ENCODE data around the gene NR2E1. TPM values are rescaled to one million over a fixed set of nuclear protein-coding genes. Genes with fewer than 3 reads are reported as not detected.

Gene NR2E1
- total RNA-seq, 4 donors from 2014 or later = not detected

DNA sequence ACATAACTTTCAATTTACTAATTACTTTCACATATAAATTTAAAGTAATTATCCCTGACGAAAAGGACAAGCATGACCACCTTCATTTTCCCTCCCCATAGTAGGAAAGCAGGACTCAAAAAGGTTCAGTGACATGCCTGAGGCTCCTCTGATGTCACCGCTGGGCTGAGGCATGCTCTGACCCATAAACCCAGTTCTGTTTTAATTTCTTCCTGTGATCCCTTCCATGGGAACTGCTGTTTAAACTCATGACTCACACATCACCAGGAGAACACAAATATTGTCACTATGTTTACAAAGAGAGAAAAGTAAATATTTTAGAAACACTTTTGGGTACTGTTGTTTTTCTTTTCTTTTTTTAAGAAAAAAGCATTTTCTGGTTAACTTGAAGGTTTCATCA is 38.0 kb upstream of the NR2E1 start:
- TF ChIP-seq POLR2A (IDR thresholded peaks at IDR 0.05) (no peak), POLR2AphosphoS5 (IDR thresholded peaks at IDR 0.05) (no peak), EP300 (IDR thresholded peaks at IDR 0.05; ENCODE audit: low read depth) (no peak)
- TF ChIP-seq, protein P1, sequence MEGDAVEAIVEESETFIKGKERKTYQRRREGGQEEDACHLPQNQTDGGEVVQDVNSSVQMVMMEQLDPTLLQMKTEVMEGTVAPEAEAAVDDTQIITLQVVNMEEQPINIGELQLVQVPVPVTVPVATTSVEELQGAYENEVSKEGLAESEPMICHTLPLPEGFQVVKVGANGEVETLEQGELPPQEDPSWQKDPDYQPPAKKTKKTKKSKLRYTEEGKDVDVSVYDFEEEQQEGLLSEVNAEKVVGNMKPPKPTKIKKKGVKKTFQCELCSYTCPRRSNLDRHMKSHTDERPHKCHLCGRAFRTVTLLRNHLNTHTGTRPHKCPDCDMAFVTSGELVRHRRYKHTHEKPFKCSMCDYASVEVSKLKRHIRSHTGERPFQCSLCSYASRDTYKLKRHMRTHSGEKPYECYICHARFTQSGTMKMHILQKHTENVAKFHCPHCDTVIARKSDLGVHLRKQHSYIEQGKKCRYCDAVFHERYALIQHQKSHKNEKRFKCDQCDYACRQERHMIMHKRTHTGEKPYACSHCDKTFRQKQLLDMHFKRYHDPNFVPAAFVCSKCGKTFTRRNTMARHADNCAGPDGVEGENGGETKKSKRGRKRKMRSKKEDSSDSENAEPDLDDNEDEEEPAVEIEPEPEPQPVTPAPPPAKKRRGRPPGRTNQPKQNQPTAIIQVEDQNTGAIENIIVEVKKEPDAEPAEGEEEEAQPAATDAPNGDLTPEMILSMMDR (IDR thresholded peaks at IDR 0.05) = no peak
- Histone ChIP-seq H3K4me3 (no peak overlapping the region), H3K27ac (no peak overlapping the region), H3K4me1 (no peaks in the 10 kb centered on the region), H3K9me3 (no peaks in the 10 kb centered on the region), H3K27me3 (peaks cover 99% of the 10 kb centered on the region), H3K36me3 (no peaks in the 10 kb centered on the region)
- in situ Hi-C loops (cut with MboI; ENCODE audit: low pct_ligation_motif_present in 1 of 4, low pct_unique_long_range_greater_than_20kb in 1 of 4, low sequenced_read_pairs in 3 of 4) = no loop called here
- 34 to 44% methylated on average over 2 of the region's 2 CpGs for WGBS, 2 donors (ENCODE audit: low coverage in 1 of 2)
- intact Hi-C loops (cut with DNase I; ENCODE audit: low total_unique reads) = no loop called here
- no peak for DNase-seq

DNA sequence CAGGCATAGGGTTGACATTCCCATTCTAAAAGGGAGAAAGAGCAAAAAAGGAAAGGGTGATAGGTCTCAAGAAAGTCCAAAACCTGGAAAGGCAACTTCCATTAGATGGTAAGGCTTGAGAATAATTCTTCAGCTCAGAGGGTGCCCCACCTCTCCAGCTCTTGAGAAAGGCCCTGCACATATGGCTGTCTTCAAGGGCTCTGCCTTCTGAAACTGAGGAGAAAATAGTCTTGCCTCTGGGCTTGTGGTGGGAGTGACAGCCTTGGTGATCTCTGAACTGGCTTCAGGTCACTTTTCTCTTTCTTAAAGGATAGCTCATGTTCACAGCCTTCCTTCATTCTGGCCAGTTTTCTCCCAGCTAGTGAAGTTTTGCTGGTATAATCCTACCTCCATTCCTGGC is 35.6 kb upstream of the NR2E1 start:
- no peak for TF ChIP-seq POLR2A (IDR thresholded peaks at IDR 0.05)
- TF ChIP-seq, protein P1 (IDR thresholded peaks at IDR 0.05) = no peak
- no peak for TF ChIP-seq EP300 (IDR thresholded peaks at IDR 0.05; ENCODE audit: low read depth)
- no peak for TF ChIP-seq POLR2AphosphoS5 (IDR thresholded peaks at IDR 0.05)
- intact Hi-C loops (cut with DNase I; ENCODE audit: low total_unique reads) (no loop called here), in situ Hi-C loops (cut with MboI; ENCODE audit: low pct_ligation_motif_present in 1 of 4, low pct_unique_long_range_greater_than_20kb in 1 of 4, low sequenced_read_pairs in 3 of 4) (no loop called here)
- Histone ChIP-seq H3K27ac (no peak overlapping the region), H3K4me3 (no peak overlapping the region), H3K27me3 (peaks cover 97% of the 10 kb centered on the region), H3K36me3 (no peaks in the 10 kb centered on the region), H3K9me3 (no peaks in the 10 kb centered on the region), H3K4me1 (peaks cover 5 to 15% (median 11%) of the 10 kb centered on the region in 4 donors)
- DNase-seq = no peak

DNA sequence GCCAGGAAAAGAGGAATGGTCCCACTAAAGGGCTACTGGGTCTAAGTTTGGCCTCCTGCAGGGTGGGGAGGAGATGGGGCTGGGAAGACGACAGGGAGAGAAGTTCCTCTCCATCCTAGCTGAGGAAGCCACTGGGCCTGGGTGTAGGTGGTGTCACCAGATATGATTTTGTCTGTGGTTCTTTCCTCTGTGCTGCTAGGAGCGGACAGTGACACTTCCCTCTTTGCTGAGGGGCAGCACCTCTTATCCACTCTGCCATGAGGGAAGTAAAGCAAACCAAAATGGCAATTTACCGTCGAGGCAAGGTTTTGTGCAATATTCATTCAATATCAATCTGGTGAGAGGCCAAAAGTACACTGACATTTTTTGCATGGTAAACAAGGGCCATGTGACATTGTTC is 33.0 kb upstream of the NR2E1 start:
- intact Hi-C loops (cut with DNase I; ENCODE audit: low total_unique reads) = no loop called here
- H3K36me3 ChIP-seq = no peaks in the 10 kb centered on the region
- H3K9me3 ChIP-seq = no peaks in the 10 kb centered on the region
- H3K27ac ChIP-seq = no peak overlapping the region
- no peak overlapping the region for H3K4me3 ChIP-seq
- WGBS, 2 donors (ENCODE audit: low coverage in 1 of 2) = 49 to 60% methylated on average over 1 to 4 of the region's 4 CpGs
- peaks cover 97% of the 10 kb centered on the region for H3K27me3 ChIP-seq
- no peak for TF ChIP-seq POLR2AphosphoS5 (IDR thresholded peaks at IDR 0.05)
- no peak for TF ChIP-seq POLR2A (IDR thresholded peaks at IDR 0.05)
- TF ChIP-seq EP300 (IDR thresholded peaks at IDR 0.05; ENCODE audit: low read depth) = no peak
- TF ChIP-seq, protein P1 (IDR thresholded peaks at IDR 0.05) = no peak
- peaks cover 5 to 15% (median 11%) of the 10 kb centered on the region in 4 donors for H3K4me1 ChIP-seq
- no peak for DNase-seq
- in situ Hi-C loops (cut with MboI; ENCODE audit: low pct_ligation_motif_present in 1 of 4, low pct_unique_long_range_greater_than_20kb in 1 of 4, low sequenced_read_pairs in 3 of 4) = no loop called here

DNA sequence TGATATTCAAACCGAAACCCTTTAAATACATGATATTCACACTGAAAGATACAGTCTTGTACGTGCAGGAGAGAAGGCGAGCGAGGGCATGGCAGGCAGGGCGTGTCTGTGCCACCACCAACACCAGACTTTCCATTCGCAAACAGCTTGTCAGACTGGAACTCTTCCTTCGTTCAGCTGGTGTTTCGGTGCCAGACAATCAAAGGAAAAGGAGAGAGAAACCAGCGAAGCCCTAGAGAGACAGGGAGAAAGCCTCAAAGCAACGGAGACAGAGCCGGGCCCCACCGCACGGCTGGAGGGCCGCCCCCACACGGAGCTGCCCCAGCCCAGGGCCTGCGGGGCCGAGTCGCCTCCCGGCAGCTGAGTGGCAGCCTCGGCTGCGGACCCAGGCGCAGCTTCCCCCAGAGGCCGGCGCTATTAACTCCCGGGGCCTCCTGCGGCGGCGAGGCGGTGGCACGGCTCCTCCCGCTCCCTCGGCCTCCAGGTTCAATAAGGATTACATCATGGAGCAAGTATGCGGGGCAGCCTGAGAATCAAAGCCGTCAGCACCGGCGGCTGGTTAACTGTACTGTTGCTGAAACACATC is 32.1 kb upstream of the NR2E1 start:
- in situ Hi-C loops (cut with MboI; ENCODE audit: low pct_ligation_motif_present in 1 of 4, low pct_unique_long_range_greater_than_20kb in 1 of 4, low sequenced_read_pairs in 3 of 4) (no loop called here), intact Hi-C loops (cut with DNase I; ENCODE audit: low total_unique reads) (no loop called here)
- Histone ChIP-seq H3K4me1 (peaks cover 5 to 15% (median 11%) of the 10 kb centered on the region in 4 donors), H3K9me3 (no peaks in the 10 kb centered on the region), H3K27ac (peak overlapping the region in 3 of 4 donors; percentile 23 to 50 (median 43)), H3K27me3 (peaks cover 98% of the 10 kb centered on the region), H3K4me3 (peak overlapping the region in 3 of 4 donors; percentile 32 to 55 (median 36)), H3K36me3 (no peaks in the 10 kb centered on the region)
- no peak for TF ChIP-seq POLR2A (IDR thresholded peaks at IDR 0.05)
- TF ChIP-seq, protein P1 (IDR thresholded peaks at IDR 0.05) = peak in 1 of 5 experiments; percentile 12
- TF ChIP-seq EP300 (IDR thresholded peaks at IDR 0.05; ENCODE audit: low read depth) = no peak
- WGBS, 2 donors (ENCODE audit: low coverage in 1 of 2) = 3% methylated on average over 36 of the region's 36 CpGs; no CpG with 5 or more reads in 1 of the 2 donors
- DNase-seq = peak; percentile 64

All from transverse colon (tissue), 4 donors.